ENCODE measurements around the gene PTPN13. TPM values are rescaled to one million over a fixed set of nuclear protein-coding genes. Genes with fewer than 3 reads are reported as not detected.

Gene PTPN13
- total RNA-seq, 1 experiment from 2014 or later, result 12.1 TPM

DNA sequence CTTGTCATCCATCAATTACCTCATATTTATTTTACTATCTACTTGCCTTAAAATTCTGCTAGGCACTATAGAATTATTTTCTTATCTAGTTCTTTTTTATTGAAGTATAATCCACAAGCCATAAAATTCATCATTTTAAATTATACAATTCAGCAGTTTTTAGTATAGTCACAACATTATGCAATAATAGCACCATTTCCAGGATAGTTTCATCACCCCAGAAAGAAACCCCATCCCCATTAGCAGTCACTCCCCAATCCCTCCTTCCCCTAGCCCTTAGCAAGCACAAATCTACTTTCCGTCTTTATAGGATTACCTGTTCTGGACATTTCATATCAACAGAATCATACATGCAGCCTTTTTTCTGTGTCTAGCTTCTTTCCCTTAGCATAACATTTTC is 239.5 kb downstream of the PTPN13 start:
- Histone ChIP-seq H3K4me3 (ENCODE audit: low read length) (no peak overlapping the region), H3K9ac (ENCODE audit: low read length) (no peak overlapping the region), H3K27ac (ENCODE audit: low read length) (no peak overlapping the region), H3K36me3 (ENCODE audit: low read depth, low read length) (no peaks in the 10 kb centered on the region), H2AFZ (ENCODE audit: low read length) (no peak overlapping the region), H3K4me2 (ENCODE audit: low read length) (no peak overlapping the region), H3K4me1 (ENCODE audit: insufficient read depth, low read length) (peaks cover 27% of the 10 kb centered on the region), H3K79me2 (ENCODE audit: low read length) (no peaks in the 10 kb centered on the region), H3K27me3 (ENCODE audit: low read length) (no peaks in the 10 kb centered on the region), H3F3A (ENCODE audit: low read length, unreplicated experiment) (peaks cover 7% of the 10 kb centered on the region), H3K9me2 (replicated peaks; ENCODE audit: low read length) (no peaks in the 10 kb centered on the region), H4K20me1 (ENCODE audit: low read length) (no peaks in the 10 kb centered on the region), H3K9me3 (ENCODE audit: low read length) (no peaks in the 10 kb centered on the region)
- ATAC-seq (no peak), DNase-seq (no peak)
- no peak for TF ChIP-seq EZH2phosphoT487 (IDR thresholded peaks at IDR 0.05; ENCODE audit: borderline replicate concordance, low read length)
- TF ChIP-seq CTCF (conservative IDR thresholded peaks at IDR 0.05; ENCODE audit: low read depth, low read length), result no peak
- no peak for TF ChIP-seq EZH2 (IDR thresholded peaks at IDR 0.05; ENCODE audit: low read length, unreplicated experiment)
- no TSS peak for BruUV-seq (replicated peaks)
- POLR2A ChIA-PET (ENCODE audit: unreplicated experiment), result interaction anchor here (0.6 kb wide), 1 partner anchor 13 kb away, joined by 3 read pairs; no protein-coding TSS in a partner anchor
- CTCF ChIA-PET, result no interaction called here
- intact Hi-C loops (cut with micrococcal nuclease), result no loop called here

DNA sequence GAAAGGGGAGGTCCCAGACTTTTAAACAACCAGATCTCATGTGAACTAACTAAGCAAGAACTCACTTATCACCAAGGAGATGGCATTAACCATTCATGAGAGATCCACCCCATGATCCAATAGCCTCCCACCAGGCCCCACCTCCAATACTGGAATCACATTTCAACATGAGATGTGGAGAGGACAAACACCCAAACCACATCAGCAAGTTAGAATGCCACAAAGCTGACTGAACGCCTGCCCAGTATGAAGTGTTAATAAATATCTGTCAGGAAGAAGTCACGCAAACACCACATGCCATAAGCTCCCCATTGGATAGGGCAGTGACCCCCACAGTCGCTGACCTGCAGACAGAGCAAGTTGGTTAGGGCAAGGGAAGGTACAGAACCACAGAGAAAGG is 240.8 kb downstream of the PTPN13 start:
- Histone ChIP-seq H3K9ac (ENCODE audit: low read length) (no peak overlapping the region), H4K20me1 (ENCODE audit: low read length) (no peaks in the 10 kb centered on the region), H3K4me2 (ENCODE audit: low read length) (no peak overlapping the region), H3F3A (ENCODE audit: low read length, unreplicated experiment) (peaks cover 7% of the 10 kb centered on the region), H3K4me1 (ENCODE audit: insufficient read depth, low read length) (peaks cover 27% of the 10 kb centered on the region), H3K27me3 (ENCODE audit: low read length) (no peaks in the 10 kb centered on the region), H3K27ac (ENCODE audit: low read length) (no peak overlapping the region), H3K9me3 (ENCODE audit: low read length) (no peaks in the 10 kb centered on the region), H3K79me2 (ENCODE audit: low read length) (no peaks in the 10 kb centered on the region), H2AFZ (ENCODE audit: low read length) (no peak overlapping the region), H3K36me3 (ENCODE audit: low read depth, low read length) (no peaks in the 10 kb centered on the region), H3K9me2 (replicated peaks; ENCODE audit: low read length) (no peaks in the 10 kb centered on the region), H3K4me3 (ENCODE audit: low read length) (no peak overlapping the region)
- ChIA-PET CTCF (no interaction called here), POLR2A (ENCODE audit: unreplicated experiment) (no interaction called here)
- intact Hi-C loops (cut with micrococcal nuclease), result no loop called here
- TF ChIP-seq CTCF (conservative IDR thresholded peaks at IDR 0.05; ENCODE audit: low read depth, low read length) (no peak), EZH2phosphoT487 (IDR thresholded peaks at IDR 0.05; ENCODE audit: borderline replicate concordance, low read length) (no peak), EZH2 (IDR thresholded peaks at IDR 0.05; ENCODE audit: low read length, unreplicated experiment) (no peak)
- ATAC-seq, result no peak
- DNase-seq, result no peak
- no TSS peak for BruUV-seq (replicated peaks)

- Histone ChIP-seq H3F3A (ENCODE audit: low read length, unreplicated experiment) (peaks cover 4% of the 10 kb centered on the region), H2AFZ (ENCODE audit: low read length) (no peak overlapping the region), H3K4me3 (ENCODE audit: low read length) (no peak overlapping the region), H3K4me1 (ENCODE audit: insufficient read depth, low read length) (peaks cover 20% of the 10 kb centered on the region), H3K27me3 (ENCODE audit: low read length) (no peaks in the 10 kb centered on the region), H3K36me3 (ENCODE audit: low read depth, low read length) (no peaks in the 10 kb centered on the region), H3K9me2 (replicated peaks; ENCODE audit: low read length) (no peaks in the 10 kb centered on the region), H3K79me2 (ENCODE audit: low read length) (no peaks in the 10 kb centered on the region), H3K4me2 (ENCODE audit: low read length) (no peak overlapping the region), H3K9ac (ENCODE audit: low read length) (no peak overlapping the region), H3K27ac (ENCODE audit: low read length) (no peak overlapping the region), H4K20me1 (ENCODE audit: low read length) (no peaks in the 10 kb centered on the region), H3K9me3 (ENCODE audit: low read length) (no peaks in the 10 kb centered on the region)
- ATAC-seq, result no peak
- intact Hi-C loops (cut with micrococcal nuclease), result no loop called here
- TF ChIP-seq EZH2phosphoT487 (IDR thresholded peaks at IDR 0.05; ENCODE audit: borderline replicate concordance, low read length), result no peak
- TF ChIP-seq CTCF (conservative IDR thresholded peaks at IDR 0.05; ENCODE audit: low read depth, low read length), result no peak
- TF ChIP-seq EZH2 (IDR thresholded peaks at IDR 0.05; ENCODE audit: low read length, unreplicated experiment), result no peak
- no peak for DNase-seq
- POLR2A ChIA-PET (ENCODE audit: unreplicated experiment), result no interaction called here
- no TSS peak for BruUV-seq (replicated peaks)
- CTCF ChIA-PET, result no interaction called here
These were observed 241.6 kb downstream of the PTPN13 start for GRCh38 chr4:86835677-86836076.
